GM12891 (cell line): ENCODE data around the gene CENPN.

Source experiments
- DNase-seq: peaks from one replicate; pipeline ENCODE4 v3.0.0; 2011; ENCODE audit warnings: low spot score; ENCODE audit not compliant: insufficient read length
- FAIRE-seq: peaks from 2 replicates; lab custom pipeline; 2011; peaks lifted over from hg19 to GRCh38; lab: Jason Lieb, UNC
- PAX5 ChIP-seq: IDR thresholded peaks from 2 replicates; pipeline ENCODE4 v1.6.1; 2011; ENCODE audit warnings: low read length, moderate library complexity, mild to moderate bottlenecking; ENCODE audit not compliant: insufficient read depth, severe bottlenecking
- POLR2A ChIP-seq: IDR thresholded peaks from 2 replicates; pipeline ENCODE4 v1.6.1; 2011; ENCODE audit warnings: low read depth, low read length, control low read depth
- POLR2AphosphoS5 ChIP-seq: IDR thresholded peaks from 2 replicates; pipeline ENCODE4 v1.6.1; 2011; ENCODE audit warnings: low read depth, low read length, control low read depth
- POU2F2 ChIP-seq: IDR thresholded peaks from 2 replicates; pipeline ENCODE4 v1.6.1; 2011; ENCODE audit warnings: low read depth, mild to moderate bottlenecking, control low read depth, low read length, moderate library complexity
- SPI1 ChIP-seq: IDR thresholded peaks from 2 replicates; pipeline ENCODE4 v1.6.1; 2011; ENCODE audit warnings: low read depth, low read length, control low read depth
- TAF1 ChIP-seq: IDR thresholded peaks from 2 replicates; pipeline ENCODE4 v1.6.1; 2011; ENCODE audit warnings: low read depth, low read length, control low read depth

CENPN gene

DNA sequence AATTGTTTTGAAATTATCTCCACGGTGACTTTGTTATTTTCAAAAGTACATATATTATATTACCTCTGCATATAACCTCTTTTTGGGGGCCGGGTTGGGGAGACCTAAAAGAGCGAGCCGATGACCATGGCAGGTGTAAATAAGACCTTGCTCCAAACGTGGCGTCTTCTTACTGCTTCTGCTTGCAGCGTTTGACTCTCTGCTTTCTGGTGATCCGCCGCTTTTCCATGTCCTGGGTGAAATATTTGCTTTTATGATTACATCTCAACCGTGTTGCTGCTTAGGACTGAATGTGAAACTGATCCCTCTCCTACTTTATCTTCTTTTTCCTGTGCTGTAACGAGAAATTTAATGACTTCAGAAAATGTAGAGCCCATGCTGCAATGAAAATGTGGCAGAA, 46.7 kb downstream of the CENPN start:
- TF ChIP-seq POLR2AphosphoS5, result no peak
- no peak for TF ChIP-seq PAX5
- no peak for TF ChIP-seq POLR2A
- no peak for TF ChIP-seq TAF1
- no peak for TF ChIP-seq SPI1
- no peak for TF ChIP-seq POU2F2
- FAIRE-seq, result no peak
- no peak for DNase-seq

DNA sequence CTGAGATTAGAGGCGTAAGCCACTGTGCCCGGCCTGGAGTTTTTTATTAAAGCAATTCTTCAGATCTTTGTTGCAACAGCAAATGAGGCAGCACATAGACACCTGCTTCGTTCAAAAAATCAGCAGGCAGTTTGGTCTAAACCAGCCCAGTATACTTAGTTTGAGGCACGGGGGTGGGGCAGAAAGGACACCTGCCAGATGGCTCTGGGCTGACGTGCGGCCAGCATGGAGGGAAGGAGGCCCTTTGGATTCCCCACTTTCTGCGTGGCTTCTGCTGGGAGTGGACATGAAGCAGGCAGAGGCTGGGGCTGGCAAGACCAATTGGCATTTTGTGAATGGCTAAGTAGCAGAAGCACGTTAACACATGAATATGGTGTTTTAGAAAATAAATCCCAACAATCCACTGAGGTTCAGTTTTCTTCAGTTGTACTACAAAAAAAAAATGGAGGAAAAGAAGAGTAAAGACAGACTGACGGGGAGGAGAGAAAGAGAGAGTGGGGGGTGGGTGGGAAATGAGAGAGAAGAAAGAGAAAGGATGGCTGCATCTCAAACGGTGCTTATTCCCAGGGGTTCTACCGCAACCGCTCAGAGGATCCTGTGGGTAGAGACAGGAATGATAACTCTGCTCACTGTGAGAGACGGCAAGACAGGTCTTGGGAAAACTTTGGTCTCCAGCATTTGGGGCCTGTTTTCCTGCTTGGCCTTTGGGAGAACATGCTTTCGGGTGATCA, 53.7 kb downstream of the CENPN start:
- FAIRE-seq (no peak), DNase-seq (no peak)
- TF ChIP-seq POU2F2 (no peak), TAF1 (no peak), SPI1 (no peak), POLR2AphosphoS5 (no peak), PAX5 (no peak), POLR2A (no peak)

DNA sequence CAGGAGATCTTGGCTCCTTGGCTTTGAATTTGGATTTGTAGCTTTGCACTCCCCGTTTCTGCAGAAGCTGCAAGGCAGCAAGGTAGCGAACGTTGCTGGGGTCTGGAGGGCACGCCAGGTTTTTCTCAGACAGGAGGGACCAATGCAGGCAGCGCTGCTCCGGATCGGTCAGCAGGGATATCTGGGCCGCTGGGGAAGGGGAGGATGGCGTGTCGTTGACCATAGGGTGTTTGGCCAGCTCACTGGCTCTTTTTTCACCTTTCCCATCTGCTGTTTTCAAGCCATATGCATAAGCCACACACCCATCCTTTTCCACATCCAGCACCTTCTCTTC, 54.3 kb downstream of the CENPN start:
- FAIRE-seq (no peak), DNase-seq (no peak)
- no peak for TF ChIP-seq POU2F2
- TF ChIP-seq POLR2AphosphoS5, result no peak
- no peak for TF ChIP-seq TAF1
- no peak for TF ChIP-seq PAX5
- no peak for TF ChIP-seq SPI1
- no peak for TF ChIP-seq POLR2A

DNA sequence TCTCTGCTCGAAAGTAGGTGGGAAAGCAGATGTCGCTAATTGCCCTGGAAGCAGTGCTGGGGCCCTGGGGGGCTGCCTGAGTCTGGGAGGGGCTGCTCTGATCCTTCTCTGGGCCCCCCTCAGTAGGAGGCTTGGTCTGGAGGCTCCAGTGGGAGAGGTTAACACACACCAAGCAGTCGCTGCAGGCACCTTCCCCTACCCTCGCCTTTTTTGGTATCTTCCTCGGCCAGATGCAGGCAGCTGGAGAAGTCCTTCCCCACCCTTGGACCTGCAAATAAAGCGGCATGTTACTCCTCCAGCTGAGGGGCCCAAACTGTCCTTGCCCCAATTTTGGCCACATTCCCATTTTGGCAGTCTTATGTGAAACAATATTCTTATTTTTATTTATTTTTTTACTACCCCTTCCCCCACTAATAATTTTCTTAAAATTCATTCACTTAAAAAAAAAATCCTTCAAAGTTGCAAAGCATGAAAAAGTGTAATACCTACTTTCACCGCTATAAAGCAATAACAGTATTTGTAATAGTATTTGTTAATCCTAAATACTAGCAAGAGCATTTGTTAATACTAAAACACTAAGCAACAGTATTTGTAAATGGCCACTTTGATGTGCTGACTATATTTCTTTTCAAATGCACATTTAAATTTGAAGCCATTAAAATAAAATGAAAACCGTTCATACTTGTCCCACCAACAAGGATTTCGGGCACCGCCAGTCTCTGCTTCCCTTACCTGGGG, 55.0 kb downstream of the CENPN start:
- FAIRE-seq, result no peak
- TF ChIP-seq SPI1 (no peak), TAF1 (no peak), POLR2A (no peak), PAX5 (no peak), POU2F2 (no peak), POLR2AphosphoS5 (no peak)
- DNase-seq, result no peak

DNA sequence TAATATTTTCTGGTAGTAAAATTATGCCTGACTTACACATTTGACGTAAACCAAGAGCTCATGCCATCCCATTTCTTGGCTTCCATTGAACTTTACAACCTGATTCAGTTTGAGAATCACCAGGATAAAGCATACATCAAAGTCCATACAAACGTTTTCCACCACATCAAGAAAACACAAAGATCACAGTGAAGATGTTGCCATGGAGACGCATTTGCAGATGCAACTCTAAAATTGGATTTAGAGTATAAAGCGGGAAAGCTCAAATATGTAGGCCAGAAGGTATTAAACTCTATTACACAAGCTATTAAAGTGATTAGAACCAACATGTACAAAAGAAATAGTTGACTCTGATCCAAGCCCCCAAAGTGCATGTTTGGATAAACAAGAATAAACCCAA, 59.7 kb downstream of the CENPN start:
- FAIRE-seq (no peak), DNase-seq (no peak)
- TF ChIP-seq POU2F2 (no peak), POLR2A (no peak), SPI1 (no peak)

DNA sequence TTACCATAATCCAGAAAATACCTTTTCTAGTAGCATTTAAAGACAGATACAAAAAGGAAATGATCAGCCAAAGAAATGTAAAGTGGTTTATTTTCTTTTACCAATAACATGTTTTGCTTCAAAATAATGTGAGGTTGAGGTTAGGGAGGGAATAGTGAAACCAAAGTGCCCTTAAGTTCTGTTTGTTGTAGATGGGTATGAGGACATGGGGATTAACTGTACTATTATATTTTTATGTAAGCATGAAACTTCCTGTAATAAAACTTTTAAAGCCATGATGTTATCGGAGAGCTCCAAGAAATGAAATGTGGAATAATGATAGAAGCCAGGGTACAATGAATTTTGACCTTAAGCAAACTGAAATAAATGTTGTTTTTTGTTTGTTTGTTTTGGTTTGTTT, 60.2 kb downstream of the CENPN start:
- FAIRE-seq (no peak), DNase-seq (no peak)
- TF ChIP-seq POU2F2 (no peak), POLR2AphosphoS5 (no peak), SPI1 (no peak), PAX5 (no peak), TAF1 (no peak), POLR2A (no peak)

DNA sequence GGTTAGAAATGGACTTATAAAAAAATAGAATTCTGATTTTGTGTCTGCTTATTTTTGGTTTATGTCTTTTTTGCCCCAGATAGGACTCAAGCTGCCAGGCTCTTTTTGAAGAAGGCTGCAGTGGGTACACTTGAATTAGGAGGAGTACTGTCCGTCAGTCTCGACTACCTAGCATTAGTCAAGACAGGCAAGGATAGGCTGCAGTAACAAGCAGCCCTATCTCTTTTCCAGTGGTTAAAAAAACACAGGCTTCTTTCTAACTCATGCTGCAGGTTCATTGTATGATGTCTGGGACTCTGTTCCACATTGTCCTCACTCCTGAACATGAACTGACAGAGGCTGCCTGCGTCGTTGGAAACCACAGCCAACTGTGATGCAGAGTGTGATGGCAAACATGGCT, 62.0 kb downstream of the CENPN start:
- TF ChIP-seq PAX5, result no peak
- no peak for TF ChIP-seq POLR2AphosphoS5
- TF ChIP-seq SPI1, result no peak
- no peak for TF ChIP-seq TAF1
- no peak for TF ChIP-seq POLR2A
- no peak for DNase-seq
- FAIRE-seq, result no peak

DNA sequence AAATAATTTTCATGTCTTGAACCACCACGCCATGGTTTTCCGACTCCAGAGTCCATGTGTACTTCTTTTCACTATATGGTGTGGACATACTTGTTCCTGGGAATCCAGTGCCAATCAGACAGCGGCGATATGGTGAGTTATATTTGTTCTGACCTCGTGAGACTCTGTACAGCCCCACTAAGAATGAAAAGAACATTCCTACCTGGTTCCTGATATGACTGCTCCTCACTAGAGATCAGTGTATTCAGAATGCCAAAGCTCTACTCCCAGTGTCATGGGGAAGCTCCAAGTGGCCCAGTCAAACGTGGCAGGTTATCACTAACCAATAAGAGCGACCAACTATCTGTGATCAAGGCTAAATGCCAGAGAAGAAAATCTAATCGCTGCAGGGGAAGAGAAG, 64.0 kb downstream of the CENPN start:
- TF ChIP-seq POLR2AphosphoS5 (no peak), POLR2A (no peak), TAF1 (no peak), POU2F2 (no peak), SPI1 (no peak), PAX5 (no peak)
- no peak for FAIRE-seq
- no peak for DNase-seq

DNA sequence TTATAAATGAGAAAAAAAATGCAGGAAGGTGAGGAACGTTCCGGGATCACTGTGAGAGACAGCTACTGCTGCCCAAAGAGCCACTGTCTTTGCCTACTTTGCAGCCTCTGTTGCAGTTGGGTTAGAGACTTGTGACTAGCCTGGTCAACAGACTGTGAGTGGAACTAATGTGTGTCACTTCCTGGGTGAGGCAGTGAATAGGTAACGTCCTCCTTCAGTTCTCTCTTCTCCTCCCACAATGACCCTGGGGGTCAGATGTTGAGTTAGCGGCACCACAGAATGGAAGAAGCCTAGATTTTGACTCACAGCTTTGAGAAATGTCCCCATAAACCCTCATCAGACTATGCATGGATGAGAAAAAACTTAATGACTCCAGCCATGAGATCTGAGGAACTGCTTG, 64.8 kb downstream of the CENPN start:
- TF ChIP-seq TAF1, result no peak
- TF ChIP-seq POU2F2, result no peak
- TF ChIP-seq PAX5, result no peak
- DNase-seq (no peak), FAIRE-seq (peak; percentile 56)

DNA sequence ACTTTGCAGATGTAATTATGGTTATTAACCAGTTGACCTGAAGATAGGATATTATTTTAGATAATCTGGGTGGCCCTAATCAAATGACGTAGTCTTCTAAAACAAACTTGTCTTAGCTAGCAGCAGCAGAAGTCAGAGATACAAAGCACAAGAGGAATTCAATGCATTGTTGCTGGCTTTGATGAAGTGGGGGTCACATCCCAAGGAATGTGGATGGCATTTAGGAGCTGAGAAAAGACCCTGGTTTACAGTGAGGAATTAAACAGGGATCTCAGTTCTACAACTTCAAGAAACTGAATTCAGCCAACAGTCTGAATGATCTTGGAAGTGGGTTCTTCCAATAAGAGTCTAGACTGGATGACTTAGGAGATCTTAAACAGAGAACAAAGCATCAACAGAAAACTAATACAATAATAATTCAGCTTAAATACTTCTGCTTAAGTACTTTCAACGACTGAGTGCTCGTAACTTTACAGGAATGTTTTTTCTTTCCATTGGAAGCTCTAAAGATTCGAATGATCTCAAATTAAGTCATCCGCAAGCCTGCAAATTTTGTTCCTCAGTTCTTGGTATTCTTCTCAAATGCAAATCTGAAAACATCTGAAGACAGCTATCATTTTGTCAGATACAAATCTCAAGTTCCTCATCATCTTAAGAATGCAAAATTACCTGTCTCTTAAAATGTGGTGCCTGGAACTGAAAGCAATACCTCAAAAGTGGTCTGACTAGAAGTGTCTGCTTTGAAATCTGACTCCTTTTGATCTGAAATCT, 66.7 kb downstream of the CENPN start:
- FAIRE-seq (no peak), DNase-seq (no peak)
- no peak for TF ChIP-seq PAX5
- no peak for TF ChIP-seq POLR2A
- no peak for TF ChIP-seq SPI1
- no peak for TF ChIP-seq TAF1
